DMS53 treated with DMSO at 0.1 percent for 48 hours (cell line): Measurements from ENCODE around the gene POLR2F.

Source experiments
- DNase-seq: peaks from one replicate; lab custom pipeline; 2025; ENCODE audit not compliant: unreplicated experiment; lab: John Stamatoyannopoulos, UW

The POLR2F gene

DNA sequence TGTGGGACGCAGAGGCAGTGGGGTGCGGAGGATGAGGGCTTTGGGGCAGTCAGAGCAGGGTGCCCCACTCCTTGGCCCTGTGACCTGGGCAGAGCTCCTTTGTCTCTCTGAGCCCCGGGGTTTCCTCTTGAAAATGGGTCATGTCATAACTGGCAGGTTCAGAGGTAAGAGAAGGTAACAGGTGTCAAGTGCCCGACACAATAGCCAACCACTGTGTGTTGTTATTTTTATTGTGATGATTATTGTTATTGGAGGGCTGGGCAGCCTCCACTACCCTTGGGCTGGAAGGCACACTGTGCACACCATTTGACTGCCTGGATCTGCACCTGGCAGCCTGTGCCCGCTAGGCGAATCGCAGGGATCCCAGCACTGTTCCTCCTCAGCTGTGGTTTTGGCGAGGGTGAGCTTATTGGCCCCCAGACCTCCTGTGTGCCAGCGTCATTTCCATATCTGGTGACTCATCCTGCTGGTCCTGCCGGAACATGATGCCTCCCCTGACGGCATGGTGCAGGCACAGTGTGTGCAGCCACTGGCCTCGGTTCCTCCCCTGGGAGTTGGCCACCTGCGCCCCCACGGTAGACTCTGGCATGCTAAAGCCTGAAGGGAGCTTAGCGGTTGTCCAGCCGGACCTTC lies 46.3 kb downstream of the POLR2F start:
- DNase-seq = no peak

DNA sequence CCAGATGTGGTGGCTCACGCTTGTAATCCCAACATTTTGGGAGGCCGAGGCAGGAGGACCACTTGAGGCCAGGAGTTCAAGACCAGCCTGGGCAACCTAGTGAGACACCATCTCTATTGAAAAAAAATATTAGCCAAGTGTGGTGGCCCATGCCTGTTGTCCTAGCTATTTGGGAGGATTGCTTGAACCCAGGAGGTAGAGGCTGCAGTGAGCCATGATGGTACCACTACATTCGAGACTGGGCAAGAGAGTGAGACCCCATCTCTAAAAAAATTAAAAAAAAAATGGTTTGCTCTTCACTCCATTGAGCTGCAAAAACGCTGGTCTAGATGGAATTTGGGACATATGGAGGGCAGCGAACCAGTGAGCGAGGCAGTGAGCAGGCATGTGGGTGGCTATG lies 52.4 kb downstream of the POLR2F start:
- DNase-seq = no peak

DNA sequence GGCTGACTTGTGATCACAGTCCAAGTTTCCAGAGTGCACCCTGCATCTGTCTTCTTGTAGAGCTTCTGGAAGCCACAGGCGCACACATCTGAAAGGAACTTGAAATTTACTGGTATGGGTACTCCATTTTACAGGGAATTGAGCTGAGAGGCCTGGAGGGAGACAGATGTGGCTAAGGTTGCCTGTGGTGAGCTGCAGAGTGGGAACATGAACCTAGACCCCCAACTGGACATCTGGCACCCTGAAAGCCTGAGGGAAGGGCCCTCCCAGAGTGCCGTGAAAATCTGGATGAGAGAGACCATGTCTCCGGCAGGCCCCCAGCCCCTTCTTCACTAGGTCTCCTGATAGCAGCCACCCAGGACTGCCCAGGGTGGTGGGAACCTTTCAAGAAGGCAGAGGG lies 53.4 kb downstream of the POLR2F start:
- no peak for DNase-seq

- DNase-seq = no peak
Measured at GRCh38 chr22:38007330-38007902, 53.9 kb downstream of the POLR2F start.

DNA sequence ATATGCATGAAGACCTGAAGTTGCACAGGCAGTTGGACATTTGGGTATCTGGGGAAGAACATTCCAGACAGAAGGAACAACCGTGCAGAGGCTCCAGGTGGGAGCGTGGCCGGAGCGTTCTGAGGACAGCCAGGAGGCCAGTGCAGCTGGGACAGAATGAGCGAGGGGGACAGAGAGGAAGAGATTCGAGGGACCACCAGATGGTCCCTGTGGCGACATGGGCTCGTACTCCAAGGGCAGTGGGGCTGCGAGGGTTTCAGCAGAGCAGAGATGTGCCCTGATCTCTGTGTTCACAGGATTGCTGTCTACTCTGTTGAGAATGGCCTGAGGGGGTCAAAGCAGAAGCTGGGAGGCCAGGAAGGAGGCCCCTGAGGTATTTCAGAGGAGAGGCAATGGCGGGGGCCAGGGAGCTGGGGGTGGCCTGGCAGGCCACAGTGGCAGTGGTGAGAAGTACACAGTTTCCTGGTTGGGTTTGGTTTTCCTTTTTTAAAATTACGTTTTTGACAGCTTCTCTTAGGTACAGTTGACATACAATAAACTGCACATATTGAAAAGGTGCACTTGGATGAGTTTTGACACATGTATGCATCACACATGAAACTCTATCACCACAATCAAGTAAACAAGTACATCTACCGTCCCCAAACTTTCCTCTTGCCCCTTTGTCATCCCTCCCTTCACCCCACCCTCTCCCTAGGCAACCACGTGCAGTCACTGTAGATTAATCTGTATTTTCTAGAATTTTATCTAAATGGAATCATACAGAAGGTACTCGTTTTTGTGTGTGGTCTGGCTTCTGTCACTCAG lies 55.7 kb downstream of the POLR2F start:
- DNase-seq = no peak

- no peak for DNase-seq
Measured at GRCh38 chr22:38012604-38013072, 59.1 kb downstream of the POLR2F start.

DNA sequence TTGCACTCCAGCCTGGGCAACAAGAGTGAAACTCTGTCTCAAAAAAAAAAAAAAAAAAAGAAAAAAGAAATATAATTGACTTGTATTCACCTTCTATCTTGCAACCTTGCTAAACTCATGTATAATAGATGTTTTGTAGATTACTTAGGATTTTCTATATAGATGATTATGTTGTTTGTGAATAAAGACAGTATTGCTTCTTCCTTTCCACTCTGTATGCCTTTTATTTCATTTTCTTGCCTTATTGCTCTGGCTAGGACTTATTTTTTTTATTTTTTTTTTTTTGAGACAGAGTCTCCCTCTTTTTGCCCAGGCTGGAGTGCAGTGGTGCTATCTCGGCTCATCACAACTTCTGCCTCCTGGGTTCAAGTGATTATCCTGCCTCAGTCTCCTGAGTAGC lies 60.6 kb downstream of the POLR2F start:
- DNase-seq = no peak

DNA sequence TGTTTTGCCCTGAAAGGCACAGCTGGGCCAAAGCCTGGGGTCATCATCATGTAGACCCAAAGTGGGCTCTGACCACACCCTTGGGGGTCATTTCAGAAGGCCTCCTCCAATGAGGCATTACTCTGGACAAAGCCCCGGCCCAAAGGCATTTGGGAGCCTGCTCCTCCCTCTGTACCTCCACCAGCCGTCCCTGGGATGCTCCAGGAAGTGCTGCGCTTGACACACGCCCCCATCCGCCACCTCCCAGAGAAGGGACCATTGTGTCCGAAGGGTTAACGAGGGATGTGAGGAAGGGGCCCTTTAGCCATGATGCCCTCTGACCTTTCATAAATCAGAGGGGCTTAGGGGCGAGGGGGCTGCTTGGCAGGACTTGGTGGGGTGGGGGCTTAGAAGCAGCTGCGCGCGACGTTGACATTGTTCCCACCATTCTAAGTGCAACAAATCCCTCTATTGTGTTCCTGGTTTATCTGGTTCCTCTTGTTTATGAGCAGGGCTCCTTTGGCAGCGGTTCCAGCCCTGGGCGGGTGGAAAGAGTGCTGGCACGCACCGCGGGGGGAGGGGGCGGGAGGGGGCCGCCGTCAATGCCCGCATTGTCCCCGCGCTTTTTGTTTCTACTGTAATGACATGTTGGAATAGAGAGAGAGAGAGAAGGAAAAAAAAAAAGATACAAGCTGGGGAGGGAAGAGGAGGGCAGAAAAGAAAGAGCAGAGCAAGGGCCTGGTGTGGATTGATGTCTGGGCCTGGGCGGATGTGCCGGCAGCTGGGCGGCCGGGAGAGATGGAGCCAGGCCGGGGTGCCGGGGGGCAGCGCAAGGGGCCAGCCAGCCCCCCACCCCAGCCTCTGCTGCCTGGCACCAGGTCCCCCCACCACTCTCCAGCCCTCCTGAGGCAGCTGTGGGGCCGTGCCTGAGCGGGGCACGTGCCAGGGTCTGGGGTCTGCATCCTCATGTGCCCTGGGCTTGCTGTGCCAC lies 63.0 kb downstream of the POLR2F start:
- no peak for DNase-seq

GRCh38 chr22:38017272-38017920 lies 63.9 kb downstream of the POLR2F start:
- no peak for DNase-seq

GRCh38 chr22:38017939-38018885 lies 64.7 kb downstream of the POLR2F start:
- DNase-seq = no peak
